Measurements from ENCODE around the gene THPO.
"Not testable (repeated sequence)": the region's sequence is repeated elsewhere in the genome, so short reads cannot be mapped to it uniquely, and the experiment has no call there.

Gene THPO

DNA sequence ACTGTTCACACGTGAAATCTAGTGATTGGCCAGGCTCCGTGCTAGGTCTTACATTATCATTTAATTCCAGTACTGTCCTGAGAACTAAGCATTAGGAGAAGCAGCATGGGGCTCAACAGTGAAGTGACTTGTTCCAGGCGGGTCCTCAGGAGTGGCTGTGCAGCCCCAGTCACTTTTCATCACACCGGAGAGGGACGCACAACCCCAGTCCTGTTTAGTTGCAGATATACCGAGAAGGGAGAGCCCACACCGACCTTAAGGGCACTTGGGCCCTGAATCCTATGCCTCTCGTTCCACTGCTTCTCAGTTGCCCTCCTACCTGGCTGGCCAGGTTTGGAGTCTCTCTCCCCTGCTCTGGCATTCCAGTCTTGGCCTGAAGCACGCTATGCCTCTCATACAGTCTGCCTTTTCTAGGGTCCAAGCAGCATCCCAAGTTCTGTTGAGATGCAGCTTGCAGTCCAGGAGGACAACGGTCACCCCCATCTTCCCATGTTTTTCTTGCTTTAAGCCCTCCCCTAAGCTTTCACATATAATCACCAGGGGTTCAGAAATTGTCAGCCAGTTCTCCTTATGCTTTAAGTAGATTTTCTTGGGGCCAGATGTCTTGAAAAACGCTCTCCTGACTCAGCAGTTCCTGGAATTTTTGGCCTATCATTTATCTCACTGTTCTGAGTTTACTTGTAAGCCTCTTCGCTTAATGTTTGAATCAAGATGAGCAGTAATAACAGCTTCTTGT lies 30.5 kb downstream of the THPO start:
- DNase-seq, result no peak

DNA sequence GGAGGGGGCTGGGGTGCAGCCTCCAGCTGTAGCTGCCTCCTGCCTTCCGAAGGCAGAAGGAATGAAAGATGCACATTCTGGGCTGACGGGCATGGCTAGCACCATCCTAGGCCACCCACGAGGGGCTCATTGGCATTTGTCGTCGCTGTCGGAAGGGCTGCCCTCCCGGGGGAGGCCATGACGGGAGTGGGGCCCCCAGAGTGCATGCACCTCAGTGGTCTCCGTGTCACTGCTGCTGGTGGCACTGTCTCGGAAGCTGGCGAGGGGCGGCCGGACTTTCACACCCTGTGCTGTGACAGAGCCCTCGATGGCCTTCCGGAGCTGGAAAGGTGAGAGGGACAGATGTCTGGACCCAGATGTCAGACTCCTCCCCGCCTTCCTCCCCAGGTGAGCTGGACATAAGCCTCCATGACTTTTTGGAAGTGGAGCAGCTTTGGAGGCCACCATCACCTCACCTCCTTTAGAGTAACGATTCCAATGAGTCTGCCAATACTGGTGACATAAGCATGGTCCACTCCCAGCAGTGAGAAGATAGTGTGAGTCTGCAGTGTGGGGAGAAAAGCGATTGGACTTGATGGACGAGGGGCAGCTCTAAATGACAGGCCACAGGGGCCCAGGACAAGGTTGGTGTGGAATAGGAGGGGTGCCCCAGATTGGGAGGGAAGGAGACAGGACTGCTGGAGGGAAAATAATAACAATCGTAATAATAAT lies 31.4 kb downstream of the THPO start:
- no peak for DNase-seq

DNA sequence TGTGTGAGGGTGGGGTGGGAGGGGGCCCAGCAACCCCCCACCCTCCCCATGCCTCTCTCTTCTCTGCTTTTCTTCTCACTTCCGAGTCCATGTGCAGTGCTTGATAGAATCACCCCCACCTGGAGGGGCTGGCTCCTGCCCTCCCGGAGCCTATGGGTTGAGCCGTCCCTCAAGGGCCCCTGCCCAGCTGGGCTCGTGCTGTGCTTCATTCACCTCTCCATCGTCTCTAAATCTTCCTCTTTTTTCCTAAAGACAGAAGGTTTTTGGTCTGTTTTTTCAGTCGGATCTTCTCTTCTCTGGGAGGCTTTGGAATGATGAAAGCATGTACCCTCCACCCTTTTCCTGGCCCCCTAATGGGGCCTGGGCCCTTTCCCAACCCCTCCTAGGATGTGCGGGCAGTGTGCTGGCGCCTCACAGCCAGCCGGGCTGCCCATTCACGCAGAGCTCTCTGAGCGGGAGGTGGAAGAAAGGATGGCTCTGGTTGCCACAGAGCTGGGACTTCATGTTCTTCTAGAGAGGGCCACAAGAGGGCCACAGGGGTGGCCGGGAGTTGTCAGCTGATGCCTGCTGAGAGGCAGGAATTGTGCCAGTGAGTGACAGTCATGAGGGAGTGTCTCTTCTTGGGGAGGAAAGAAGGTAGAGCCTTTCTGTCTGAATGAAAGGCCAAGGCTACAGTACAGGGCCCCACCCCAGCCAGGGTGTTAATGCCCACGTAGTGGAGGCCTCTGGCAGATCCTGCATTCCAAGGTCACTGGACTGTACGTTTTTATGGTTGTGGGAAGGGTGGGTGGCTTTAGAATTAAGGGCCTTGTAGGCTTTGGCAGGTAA lies 32.5 kb downstream of the THPO start:
- DNase-seq, result peak; percentile 48

DNA sequence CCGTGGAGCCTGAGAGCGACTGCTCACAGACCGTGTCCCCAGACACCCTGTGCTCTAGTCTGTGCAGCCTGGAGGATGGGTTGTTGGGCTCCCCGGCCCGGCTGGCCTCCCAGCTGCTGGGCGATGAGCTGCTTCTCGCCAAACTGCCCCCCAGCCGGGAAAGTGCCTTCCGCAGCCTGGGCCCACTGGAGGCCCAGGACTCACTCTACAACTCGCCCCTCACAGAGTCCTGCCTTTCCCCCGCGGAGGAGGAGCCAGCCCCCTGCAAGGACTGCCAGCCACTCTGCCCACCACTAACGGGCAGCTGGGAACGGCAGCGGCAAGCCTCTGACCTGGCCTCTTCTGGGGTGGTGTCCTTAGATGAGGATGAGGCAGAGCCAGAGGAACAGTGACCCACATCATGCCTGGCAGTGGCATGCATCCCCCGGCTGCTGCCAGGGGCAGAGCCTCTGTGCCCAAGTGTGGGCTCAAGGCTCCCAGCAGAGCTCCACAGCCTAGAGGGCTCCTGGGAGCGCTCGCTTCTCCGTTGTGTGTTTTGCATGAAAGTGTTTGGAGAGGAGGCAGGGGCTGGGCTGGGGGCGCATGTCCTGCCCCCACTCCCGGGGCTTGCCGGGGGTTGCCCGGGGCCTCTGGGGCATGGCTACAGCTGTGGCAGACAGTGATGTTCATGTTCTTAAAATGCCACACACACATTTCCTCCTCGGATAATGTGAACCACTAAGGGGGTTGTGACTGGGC lies 33.3 kb downstream of the THPO start:
- no peak for DNase-seq

DNA sequence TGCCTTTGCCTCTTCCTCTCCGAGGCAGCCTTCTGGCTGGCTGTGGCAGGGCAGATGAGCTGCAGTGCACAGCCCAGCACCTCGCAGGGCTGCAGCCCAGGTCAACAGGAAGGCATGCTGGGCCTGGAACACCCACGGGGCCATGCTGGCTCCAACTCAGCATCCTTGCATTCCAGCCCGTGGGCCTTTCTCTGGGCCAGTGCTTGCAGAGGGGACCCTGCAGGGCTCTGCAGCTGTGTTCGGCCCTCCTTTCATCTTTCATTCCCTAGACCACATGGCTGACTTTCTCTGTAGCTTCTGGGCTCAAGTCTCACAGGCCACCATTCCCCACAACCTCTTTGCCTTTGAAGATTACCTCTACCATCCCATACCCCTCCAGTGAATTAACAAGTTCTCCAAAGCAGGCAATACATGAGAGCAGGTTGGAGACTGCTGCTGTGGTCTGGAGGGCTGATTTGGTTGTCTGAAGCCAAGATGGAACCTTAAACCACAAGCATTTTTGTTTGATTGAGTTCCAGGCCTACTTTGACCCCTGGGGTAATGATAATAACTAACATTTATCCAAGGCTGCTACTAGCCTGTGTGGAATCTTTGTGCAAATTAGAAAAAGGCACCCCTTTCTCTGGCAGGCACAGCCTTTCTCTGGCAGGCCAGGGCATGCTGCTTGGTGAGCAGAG lies 34.7 kb downstream of the THPO start:
- DNase-seq, result no peak

DNA sequence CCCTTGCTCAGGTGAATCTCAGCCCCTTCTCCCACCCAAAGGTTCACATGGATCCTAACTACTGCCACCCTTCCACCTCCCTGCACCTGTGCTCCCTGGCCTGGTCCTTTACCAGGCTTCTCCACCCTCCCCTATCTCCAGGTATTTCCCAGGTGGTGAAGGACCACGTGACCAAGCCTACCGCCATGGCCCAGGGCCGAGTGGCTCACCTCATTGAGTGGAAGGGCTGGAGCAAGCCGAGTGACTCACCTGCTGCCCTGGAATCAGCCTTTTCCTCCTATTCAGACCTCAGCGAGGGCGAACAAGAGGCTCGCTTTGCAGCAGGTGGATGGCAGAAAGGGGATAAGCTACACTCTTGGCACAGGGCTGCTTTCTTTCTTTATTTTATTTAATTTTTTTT lies 36.1 kb downstream of the THPO start:
- no peak for DNase-seq

DNA sequence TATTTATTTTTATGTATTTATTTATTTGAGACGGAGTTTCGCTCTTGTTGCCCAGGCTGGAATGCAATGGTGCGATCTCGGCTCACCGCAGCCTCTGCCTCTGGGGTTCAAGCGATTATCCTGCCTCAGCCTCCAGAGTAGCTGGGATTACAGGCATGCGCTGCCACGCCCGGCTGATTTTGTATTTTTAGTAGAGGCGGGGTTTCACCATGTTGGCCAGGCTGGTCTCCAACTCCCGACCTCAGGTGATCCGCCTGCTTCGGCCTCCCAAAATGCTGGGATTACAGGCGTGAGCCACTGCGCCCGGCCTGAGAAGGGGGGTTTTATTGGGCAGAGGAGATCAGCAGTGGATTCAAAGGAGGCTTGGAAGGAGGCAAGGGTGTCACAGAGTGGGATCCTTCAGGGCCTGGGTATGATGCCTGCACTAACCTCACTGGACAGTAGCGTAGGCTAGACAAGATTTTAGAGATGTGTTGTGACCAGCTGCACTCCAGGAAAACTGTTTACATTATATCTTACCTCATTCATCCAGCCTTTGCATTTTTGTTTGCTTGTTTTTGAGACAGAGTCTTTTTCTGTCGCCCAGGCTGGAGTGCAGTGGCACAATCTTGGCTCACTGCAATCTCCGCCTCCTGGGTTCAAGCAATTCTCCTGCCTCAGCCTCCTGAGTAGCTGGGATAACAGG lies 38.4 kb downstream of the THPO start:
- DNase-seq, result not testable (repeated sequence)

DNA sequence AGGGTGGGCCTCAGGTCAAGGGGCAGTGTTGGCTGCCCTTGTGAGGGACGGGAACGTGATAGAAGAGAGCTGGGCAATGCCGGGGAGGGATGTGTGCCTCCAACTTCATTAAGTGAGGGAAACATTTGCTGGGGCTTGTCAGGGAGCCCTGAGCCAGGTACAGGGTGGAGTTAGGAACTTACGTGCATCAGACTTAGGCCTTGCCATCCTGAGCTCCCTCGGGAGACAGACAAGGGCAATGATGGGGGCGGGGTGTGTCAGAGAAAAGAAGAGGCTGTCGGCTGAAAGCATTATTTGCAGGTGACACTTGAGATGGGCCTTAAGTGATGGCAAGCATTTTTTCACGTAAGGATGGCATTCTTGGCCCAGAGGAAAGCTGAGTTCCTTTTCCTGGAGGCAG lies 39.0 kb downstream of the THPO start:
- DNase-seq, result no peak

DNA sequence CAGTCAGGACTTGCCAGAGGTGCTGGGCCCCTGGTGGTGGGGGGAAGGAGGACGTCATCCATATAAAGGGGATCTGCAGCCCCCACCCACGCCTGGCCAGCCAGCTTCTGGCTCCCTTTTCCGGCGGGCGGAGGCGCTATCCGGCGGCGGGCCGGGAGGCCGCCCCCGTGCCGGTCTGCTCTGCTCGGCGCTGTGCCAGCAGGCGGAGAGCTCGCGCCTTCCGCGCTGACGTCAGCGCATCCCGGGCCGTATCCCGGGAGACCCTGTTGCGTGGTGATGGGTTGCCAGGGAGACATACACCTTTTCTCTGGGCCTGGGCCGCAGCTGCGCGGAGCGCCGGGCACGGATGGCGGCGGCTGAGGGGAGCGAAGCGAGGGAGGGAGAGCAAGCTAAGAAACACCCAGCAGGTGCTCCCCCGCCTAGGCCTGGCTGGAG lies 39.5 kb downstream of the THPO start:
- peak; percentile 83 for DNase-seq

DNA sequence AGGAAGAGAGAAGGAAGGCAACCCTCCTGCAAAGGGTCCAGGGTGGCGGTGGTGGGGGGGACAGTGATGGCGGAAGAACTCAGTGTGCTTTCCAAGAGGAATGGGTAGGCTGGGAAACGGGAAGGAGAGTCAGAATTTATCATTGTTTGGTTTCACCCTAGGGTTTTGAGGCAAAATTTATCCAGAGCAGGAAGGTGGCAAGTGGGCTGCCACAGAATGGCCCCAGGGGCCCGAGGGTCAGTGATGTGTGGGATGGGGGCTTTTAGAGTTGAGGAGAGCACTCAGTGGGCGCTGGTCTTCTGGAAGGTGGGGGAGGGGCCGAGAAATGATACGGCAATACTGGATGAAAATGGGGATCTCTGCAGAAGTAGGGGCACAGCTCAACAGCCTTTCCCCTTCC lies 40.0 kb downstream of the THPO start:
- DNase-seq, result no peak

DNA sequence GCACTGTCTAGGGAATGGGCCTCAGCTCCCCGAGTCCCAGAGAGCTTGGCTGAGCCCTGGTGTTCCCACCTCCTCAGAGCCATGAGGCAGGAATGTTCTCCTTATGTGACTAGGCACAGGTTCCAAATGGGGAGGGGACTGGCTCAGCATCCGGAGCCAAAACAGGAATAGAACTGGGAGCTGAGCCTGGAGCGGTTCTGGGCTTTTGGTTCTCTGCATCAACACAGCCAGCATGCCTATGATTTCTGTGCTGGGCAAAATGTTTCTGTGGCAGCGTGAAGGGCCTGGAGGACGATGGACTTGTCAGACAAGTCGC lies 40.6 kb downstream of the THPO start, which contains the start of gene FAM131A:
Gene FAM131A (plus strand): TSS at position 202 of the 316 bp plus-strand sequence. CDS start 31 bp downstream, at position 233.
- peak; percentile 44 for DNase-seq

DNA sequence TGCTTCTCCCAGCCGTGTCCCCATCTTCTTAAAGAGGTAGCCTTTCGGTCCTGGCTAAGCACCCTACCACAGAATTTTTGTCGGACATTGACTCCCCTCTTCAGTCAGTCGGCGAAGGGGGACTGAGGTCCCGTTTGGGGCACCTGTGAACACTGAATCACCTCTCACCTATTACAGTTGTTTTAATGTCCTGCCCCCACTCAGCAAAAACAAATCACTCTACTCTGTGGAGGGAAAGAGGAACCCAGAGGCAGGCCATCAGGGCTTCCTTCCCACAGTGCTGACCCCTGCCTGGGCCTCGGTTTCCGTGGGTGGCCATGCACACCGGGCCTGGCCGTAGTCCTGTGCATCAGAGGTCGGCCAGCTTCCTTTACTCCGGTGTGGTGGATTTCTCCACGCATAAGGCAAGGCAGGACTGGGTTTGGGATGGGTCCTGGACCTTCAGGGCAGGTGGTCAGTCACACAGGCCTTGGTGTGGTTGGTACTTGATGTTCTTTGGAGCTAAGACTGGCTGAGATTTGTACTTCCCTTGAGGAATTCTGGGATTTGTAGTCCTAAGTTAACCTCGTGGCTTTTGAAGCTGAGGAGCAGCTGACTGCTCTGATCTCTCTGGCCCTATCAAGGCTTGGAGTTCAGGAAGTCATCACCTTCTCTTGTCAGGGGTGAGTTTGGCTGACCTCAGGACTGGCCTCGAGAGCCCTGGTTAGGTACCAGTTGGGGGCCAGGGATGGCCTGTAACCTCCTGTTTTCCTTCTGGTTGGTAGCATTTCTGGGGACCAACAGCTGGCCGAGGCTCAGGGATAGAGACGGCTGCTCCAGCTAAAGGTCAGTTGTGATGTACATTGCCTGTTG lies 41.2 kb downstream of the THPO start:
- DNase-seq, result peak; percentile 65

DNA sequence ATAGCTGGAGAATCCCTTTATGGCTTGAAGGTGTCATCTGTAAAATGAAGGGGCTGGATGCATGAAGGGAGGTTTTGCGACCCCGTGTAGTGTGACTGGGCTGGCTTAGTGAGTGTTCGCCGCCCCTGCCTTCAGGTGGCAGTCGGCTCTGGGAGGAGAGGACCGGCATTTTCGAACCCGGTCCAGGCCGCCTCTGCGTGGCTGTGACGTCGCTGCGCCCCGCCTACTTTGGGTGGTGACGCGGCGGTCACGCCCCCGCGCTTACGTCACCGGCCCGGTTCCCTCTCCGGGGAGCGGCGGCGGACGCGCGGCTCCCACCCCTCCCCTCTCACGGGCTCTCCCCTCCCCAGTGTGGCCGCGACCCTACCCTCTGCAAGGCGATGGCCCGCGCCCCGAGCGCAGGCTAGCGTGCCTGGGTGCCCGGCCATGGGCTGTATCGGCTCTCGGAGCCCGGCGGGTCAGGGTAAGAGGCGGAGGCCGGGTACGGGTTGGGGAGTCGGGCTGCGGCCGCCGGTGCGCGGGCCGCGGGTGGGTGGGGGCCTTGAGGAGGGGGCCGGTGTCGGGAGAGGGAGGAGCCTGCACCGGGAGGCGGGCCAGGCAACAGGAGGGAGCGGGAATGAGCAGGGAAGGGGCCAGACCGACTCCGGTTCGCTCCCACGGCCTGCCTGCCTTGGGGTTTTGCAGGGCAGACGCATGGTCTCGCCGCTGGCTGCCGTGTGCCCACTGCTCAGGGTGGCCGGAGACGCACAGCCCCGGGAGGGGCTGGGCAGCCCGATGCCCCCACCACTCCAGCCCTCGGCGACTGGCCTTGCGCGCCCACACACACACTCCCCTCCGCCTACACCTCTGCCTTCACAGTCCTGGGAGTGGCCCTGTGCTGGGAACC lies 42.1 kb downstream of the THPO start:
- DNase-seq, result no peak

DNA sequence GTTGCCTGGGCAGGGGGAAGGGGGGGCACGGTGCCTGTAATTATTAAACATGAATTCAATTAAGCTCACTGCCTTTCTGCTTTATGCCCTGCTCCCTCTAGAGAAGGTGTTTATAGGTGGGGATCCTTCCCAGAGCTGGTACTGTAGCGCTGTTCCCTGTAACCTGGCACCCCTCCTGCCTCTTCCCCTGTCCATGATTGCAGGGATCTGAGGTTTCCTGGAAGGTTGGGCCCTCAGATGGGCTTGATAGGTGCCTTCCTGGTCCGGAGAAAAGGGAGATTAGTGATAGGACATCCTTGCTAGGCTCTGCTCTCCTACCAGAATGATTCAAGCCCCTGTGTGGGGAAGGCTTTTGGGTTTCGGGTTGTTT lies 42.7 kb downstream of the THPO start:
- no peak for DNase-seq

DNA sequence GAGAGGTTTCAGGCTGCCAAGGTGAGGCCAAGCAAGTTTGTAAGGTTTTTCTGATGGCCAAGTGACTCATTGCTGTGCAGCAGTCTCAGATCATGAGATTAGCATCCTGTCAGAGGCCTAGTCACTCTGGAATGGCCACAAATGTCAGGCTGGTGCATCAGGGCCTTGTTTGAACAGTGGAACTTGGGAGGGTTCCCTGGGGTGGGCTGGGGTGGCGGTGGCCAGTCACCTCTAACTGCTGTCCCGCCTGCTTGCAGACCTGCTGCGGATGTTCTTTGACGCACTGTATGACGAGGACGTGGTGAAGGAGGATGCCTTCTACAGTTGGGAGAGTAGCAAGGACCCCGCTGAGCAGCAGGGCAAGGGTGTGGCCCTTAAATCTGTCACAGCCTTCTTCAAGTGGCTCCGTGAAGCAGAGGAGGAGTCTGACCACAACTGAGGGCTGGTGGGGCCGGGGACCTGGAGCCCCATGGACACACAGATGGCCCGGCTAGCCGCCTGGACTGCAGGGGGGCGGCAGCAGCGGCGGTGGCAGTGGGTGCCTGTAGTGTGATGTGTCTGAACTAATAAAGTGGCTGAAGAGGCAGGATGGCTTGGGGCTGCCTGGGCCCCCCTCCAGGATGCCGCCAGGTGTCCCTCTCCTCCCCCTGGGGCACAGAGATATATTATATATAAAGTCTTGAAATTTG lies 43.4 kb downstream of the THPO start:
- DNase-seq, result no peak

DNA sequence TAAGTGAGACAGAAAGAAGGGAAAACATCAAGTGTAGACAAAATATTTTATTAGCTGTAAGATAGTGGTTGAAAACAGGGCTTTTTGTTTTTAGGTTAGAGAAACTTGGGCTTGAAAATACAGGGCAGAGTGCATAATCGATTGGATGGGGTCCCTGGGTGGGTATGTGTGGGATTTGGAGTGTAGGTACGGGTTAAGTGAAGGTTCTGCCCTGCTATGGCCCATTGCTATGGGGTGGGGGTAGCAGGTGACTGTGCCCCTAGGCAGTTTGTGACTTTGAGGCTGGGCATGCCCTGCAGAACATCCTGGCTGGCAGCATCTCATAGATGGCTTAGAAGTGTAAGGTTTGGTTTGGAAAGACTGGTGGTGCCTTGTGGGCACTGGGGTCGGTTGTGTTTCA lies 44.3 kb downstream of the THPO start:
- DNase-seq, result no peak

DNA sequence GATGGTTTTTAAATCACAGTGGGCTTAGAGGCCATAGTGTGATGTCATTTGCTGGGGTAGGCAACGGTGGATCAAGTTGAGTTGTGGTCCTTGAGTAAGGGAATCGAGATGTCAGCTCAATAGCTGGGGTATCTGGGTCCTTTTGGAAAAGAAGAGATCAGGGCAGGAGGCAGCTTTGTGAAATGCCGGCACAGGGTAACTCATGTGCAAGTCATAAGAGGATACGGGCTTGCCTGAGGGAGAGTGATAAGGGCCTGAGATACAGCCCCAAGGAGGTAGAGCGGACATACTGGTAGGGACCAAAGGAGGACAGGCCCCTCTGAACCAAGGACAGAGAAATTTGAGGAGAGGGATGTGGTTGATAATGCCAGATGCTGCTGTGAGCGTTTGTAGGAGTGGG lies 44.8 kb downstream of the THPO start:
- no peak for DNase-seq

DNA sequence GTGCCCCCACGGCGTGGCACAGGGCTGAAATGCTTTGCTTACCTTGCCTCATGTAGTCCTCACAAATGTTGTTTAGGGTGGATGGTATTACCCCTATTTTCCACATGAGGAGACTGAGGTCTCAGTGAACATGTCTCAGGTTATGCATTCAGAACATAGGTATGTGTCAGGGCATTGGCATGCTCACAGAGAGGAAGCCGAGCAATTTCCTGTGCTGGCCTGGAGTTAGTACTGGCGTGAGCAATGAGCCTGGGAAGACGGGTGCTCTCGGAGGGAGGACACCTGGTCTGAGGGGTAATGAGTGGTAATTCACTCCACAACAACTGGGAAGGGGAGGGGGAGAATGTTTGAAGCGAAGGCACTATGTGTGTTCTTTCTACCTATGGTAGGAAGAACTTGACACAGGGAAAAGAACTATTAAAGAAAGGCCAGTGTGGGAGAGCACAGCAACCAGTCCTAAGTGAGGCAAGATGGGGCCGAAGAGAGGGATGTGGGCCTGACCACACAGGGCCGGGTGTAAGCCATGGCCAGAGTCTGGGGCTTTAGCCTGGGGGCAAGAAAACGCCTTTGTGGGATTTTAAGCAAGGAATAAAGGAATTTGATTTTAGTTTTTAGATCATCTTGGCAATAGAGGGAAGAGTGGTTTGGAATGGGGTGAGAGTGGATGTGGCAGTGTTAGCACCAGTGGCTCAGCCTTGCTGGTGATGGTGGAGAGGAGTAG lies 45.5 kb downstream of the THPO start:
- DNase-seq, result no peak

DNA sequence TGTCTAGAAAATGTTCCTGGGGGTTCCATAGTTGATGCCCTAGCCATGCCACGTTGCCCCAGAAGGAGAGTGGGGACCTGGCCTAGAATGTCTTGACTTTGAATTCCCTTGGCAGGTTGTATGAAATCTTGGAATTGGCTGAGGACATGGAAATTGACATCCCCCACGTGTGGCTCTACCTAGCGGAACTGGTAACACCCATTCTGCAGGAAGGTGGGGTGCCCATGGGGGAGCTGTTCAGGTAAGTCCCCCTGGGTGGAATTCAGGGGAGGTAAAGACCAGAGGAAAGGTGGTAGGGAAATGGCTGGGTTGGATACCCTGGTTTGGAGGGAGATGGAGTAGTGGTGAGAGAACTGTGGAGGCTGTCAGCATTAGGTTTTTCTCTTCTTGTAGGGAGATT lies 49.5 kb downstream of the THPO start:
- DNase-seq, result no peak

Data from NCI-H1694 treated with DMSO at 0.1 percent for 48 hours (cell line).